ENCODE measurements around the gene UGCG. TPM values are rescaled to one million over a fixed set of nuclear protein-coding genes. Genes with fewer than 3 reads are reported as not detected.
A peak's percentile ranks its signal among the peaks of the same experiment; 100 is the strongest.
"Not testable (repeated sequence)": the region's sequence is repeated elsewhere in the genome, so short reads cannot be mapped to it uniquely, and the experiment has no call there.

The UGCG gene
- total and polyA plus RNA-seq, 9 donors, result 19.6 to 33.3 (median 25.8) TPM

DNA sequence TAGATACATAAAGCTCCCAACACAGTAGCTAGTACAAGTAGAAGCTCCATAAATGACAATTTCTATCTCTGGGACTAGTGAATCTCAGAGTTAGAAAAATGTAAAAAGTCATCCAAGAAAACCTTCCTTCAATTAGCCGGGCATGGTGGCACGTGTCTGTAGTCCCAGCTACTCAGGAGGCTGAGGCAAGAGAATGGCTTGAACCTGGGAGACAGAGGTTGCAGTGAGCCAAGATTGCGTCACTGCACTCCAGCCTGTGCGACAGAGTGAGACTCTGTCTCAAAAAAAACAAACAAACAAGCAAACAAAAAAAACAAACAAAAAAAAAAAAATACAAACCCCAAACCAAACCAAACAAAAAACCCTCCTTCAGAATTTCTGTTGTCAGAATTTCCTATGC is 63.9 kb downstream of the UGCG start:
- H3K4me1 ChIP-seq (ENCODE audit: control insufficient read depth, insufficient read depth, low read length), result peaks cover 32% of the 10 kb centered on the region
- not testable (repeated sequence) for H3K4me3 ChIP-seq (ENCODE audit: low read length); H3K36me3 ChIP-seq (ENCODE audit: control insufficient read depth, insufficient read depth, low read length); H3K9me3 ChIP-seq (replicated peaks; ENCODE audit: control insufficient read depth, low read depth, low read length); H3K27ac ChIP-seq (ENCODE audit: low read length); H3K27me3 ChIP-seq (ENCODE audit: control insufficient read depth, insufficient read depth, low read length); DNase-seq
- WGBS (ENCODE audit: insufficient coverage), result no CpG with 5 or more reads among the region's 4 CpGs

GRCh38 chr9:111961009-111961408 is 64.4 kb downstream of the UGCG start:
- Histone ChIP-seq H3K27ac (ENCODE audit: low read length) (no peak overlapping the region), H3K4me3 (ENCODE audit: low read length) (no peak overlapping the region), H3K4me1 (ENCODE audit: control insufficient read depth, insufficient read depth, low read length) (peaks cover 32% of the 10 kb centered on the region), H3K27me3 (ENCODE audit: control insufficient read depth, insufficient read depth, low read length) (no peaks in the 10 kb centered on the region), H3K36me3 (ENCODE audit: control insufficient read depth, insufficient read depth, low read length) (no peaks in the 10 kb centered on the region), H3K9me3 (replicated peaks; ENCODE audit: control insufficient read depth, low read depth, low read length) (no peaks in the 10 kb centered on the region)
- DNase-seq, result no peak
- 41% methylated on average over 2 of the region's 2 CpGs for WGBS (ENCODE audit: insufficient coverage)

- H3K27me3 ChIP-seq (ENCODE audit: control insufficient read depth, insufficient read depth, low read length), result no peaks in the 10 kb centered on the region
- H3K4me1 ChIP-seq (ENCODE audit: control insufficient read depth, insufficient read depth, low read length), result peaks cover 32% of the 10 kb centered on the region
- no CpG with 5 or more reads among the region's 5 CpGs for WGBS (ENCODE audit: insufficient coverage)
- H3K36me3 ChIP-seq (ENCODE audit: control insufficient read depth, insufficient read depth, low read length), result no peaks in the 10 kb centered on the region
- no peaks in the 10 kb centered on the region for H3K9me3 ChIP-seq (replicated peaks; ENCODE audit: control insufficient read depth, low read depth, low read length)
- H3K27ac ChIP-seq (ENCODE audit: low read length), result peak overlapping the region; percentile 10
- no peak overlapping the region for H3K4me3 ChIP-seq (ENCODE audit: low read length)
- DNase-seq, result peak; percentile 76
These were observed 65.0 kb downstream of the UGCG start for GRCh38 chr9:111961575-111961974.

DNA sequence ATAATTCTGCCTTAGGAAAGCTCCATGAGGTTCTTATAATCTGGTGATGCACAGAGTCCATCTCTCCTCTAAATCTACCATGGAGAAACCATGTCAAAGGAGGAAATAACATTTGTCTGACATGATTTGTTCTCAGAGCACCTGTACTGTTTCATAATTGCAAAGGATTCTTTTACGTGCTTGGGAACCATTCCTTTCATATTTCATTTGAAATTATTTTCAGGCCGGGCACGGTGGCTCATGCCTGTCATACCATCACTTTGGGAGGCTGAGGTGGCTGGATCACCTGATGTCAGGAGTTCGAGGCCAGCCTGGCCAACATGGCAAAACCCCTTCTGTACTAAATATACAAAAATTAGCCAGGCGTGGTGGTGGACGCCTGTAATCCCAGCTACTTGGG is 65.4 kb downstream of the UGCG start:
- H3K9me3 ChIP-seq (replicated peaks; ENCODE audit: control insufficient read depth, low read depth, low read length), result no peaks in the 10 kb centered on the region
- no peaks in the 10 kb centered on the region for H3K27me3 ChIP-seq (ENCODE audit: control insufficient read depth, insufficient read depth, low read length)
- H3K4me3 ChIP-seq (ENCODE audit: low read length), result no peak overlapping the region
- DNase-seq, result no peak
- no peaks in the 10 kb centered on the region for H3K36me3 ChIP-seq (ENCODE audit: control insufficient read depth, insufficient read depth, low read length)
- peak overlapping the region; percentile 10 for H3K27ac ChIP-seq (ENCODE audit: low read length)
- WGBS (ENCODE audit: insufficient coverage), result no CpG with 5 or more reads among the region's 6 CpGs
- peaks cover 32% of the 10 kb centered on the region for H3K4me1 ChIP-seq (ENCODE audit: control insufficient read depth, insufficient read depth, low read length)

DNA sequence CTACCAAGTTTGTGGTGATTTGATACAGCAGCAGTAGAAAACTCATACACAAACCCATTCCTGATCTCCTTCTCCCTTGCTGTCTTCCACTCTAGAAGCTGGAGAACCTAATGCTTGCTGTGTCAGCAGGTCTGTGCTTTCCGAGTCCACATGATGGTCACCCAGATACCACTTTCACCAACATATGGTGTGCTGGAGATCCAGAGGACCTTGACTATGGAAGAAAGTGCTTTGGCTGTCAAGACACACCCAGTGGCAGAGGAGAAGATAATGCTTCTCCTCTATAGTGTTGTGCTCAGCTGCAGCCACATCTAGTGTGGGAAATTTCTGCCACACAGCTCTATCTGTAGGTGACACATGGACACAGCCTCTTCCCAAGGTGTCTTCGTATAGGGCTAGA is 67.4 kb downstream of the UGCG start:
- DNase-seq, result no peak
- WGBS (ENCODE audit: insufficient coverage), result 83% methylated on average over 1 of the region's 2 CpGs
- Histone ChIP-seq H3K9me3 (replicated peaks; ENCODE audit: control insufficient read depth, low read depth, low read length) (no peaks in the 10 kb centered on the region), H3K4me1 (ENCODE audit: control insufficient read depth, insufficient read depth, low read length) (peaks cover 19% of the 10 kb centered on the region), H3K27ac (ENCODE audit: low read length) (no peak overlapping the region), H3K27me3 (ENCODE audit: control insufficient read depth, insufficient read depth, low read length) (no peaks in the 10 kb centered on the region), H3K4me3 (ENCODE audit: low read length) (no peak overlapping the region), H3K36me3 (ENCODE audit: control insufficient read depth, insufficient read depth, low read length) (no peaks in the 10 kb centered on the region)

- no peaks in the 10 kb centered on the region for H3K36me3 ChIP-seq (ENCODE audit: control insufficient read depth, insufficient read depth, low read length)
- no peaks in the 10 kb centered on the region for H3K27me3 ChIP-seq (ENCODE audit: control insufficient read depth, insufficient read depth, low read length)
- peaks cover 11% of the 10 kb centered on the region for H3K4me1 ChIP-seq (ENCODE audit: control insufficient read depth, insufficient read depth, low read length)
- 44% methylated on average over 1 of the region's 5 CpGs for WGBS (ENCODE audit: insufficient coverage)
- no peak overlapping the region for H3K27ac ChIP-seq (ENCODE audit: low read length)
- no peak for DNase-seq
- no peaks in the 10 kb centered on the region for H3K9me3 ChIP-seq (replicated peaks; ENCODE audit: control insufficient read depth, low read depth, low read length)
- no peak overlapping the region for H3K4me3 ChIP-seq (ENCODE audit: low read length)
These were observed 69.0 kb downstream of the UGCG start for GRCh38 chr9:111965566-111966019.

- H3K27me3 ChIP-seq (ENCODE audit: control insufficient read depth, insufficient read depth, low read length), result no peaks in the 10 kb centered on the region
- WGBS (ENCODE audit: insufficient coverage), result 100% methylated on average over 2 of the region's 15 CpGs
- no peak overlapping the region for H3K27ac ChIP-seq (ENCODE audit: low read length)
These were observed 69.6 kb downstream of the UGCG start for GRCh38 chr9:111966124-111966723.

DNA sequence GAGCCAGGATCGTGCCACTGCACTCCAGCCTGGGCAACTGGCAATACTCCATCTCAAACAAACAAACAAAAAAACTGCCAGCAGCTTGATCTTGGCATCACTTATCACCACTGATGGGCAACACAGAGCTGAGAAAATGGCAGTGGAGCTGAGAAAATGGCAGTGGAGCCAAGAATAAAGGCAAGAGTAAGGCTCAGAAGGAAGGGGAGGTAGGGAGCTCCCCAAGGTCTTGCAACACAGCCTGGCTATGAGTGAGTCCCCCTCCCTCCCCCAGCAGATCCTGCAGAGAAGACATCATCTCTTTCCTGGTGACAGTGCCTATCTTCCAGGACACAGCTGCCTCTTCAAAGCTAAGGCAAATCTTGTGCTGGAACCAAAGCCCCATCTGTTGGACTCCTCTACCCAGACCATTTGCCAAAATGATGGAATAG is 70.3 kb downstream of the UGCG start:
- H3K9me3 ChIP-seq (replicated peaks; ENCODE audit: control insufficient read depth, low read depth, low read length), result no peaks in the 10 kb centered on the region
- H3K4me1 ChIP-seq (ENCODE audit: control insufficient read depth, insufficient read depth, low read length), result no peaks in the 10 kb centered on the region
- H3K36me3 ChIP-seq (ENCODE audit: control insufficient read depth, insufficient read depth, low read length), result no peaks in the 10 kb centered on the region
- H3K27ac ChIP-seq (ENCODE audit: low read length), result no peak overlapping the region
- no peak overlapping the region for H3K4me3 ChIP-seq (ENCODE audit: low read length)
- H3K27me3 ChIP-seq (ENCODE audit: control insufficient read depth, insufficient read depth, low read length), result no peaks in the 10 kb centered on the region
- DNase-seq, result no peak
- WGBS (ENCODE audit: insufficient coverage), result no CpG with 5 or more reads among the region's 1 CpG

More at GRCh38 chr9:111966124-111966723, 69.6 kb downstream of the UGCG start:
- H3K36me3 ChIP-seq (ENCODE audit: control insufficient read depth, insufficient read depth, low read length), result no peaks in the 10 kb centered on the region
- H3K9me3 ChIP-seq (replicated peaks; ENCODE audit: control insufficient read depth, low read depth, low read length), result no peaks in the 10 kb centered on the region
- no peak overlapping the region for H3K4me3 ChIP-seq (ENCODE audit: low read length)
- no peak for DNase-seq
- peaks cover 5% of the 10 kb centered on the region for H3K4me1 ChIP-seq (ENCODE audit: control insufficient read depth, insufficient read depth, low read length)

DNA sequence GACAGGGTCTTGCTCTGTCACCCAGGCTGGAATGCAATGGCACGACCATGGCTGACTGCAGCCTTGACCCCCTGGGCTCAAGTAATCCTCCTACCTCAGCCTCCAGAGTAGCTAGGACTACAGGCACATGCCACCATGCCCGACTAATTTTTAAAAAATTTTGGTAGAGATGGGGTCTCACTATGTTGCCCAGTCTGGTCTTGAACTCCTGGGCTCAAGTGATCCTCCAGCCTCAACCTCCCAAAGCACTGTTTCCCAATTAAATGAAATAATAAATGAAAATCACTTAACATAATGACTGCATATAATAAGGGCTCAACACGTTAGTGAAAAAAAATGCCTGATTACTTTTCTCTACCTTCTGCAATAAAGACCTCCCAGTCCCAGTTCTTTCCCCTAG is 71.0 kb downstream of the UGCG start:
- H3K4me1 ChIP-seq (ENCODE audit: control insufficient read depth, insufficient read depth, low read length), result no peaks in the 10 kb centered on the region
- no peak overlapping the region for H3K27ac ChIP-seq (ENCODE audit: low read length)
- no peak for DNase-seq
- no peak overlapping the region for H3K4me3 ChIP-seq (ENCODE audit: low read length)
- H3K27me3 ChIP-seq (ENCODE audit: control insufficient read depth, insufficient read depth, low read length), result no peaks in the 10 kb centered on the region
- H3K36me3 ChIP-seq (ENCODE audit: control insufficient read depth, insufficient read depth, low read length), result no peaks in the 10 kb centered on the region
- no peaks in the 10 kb centered on the region for H3K9me3 ChIP-seq (replicated peaks; ENCODE audit: control insufficient read depth, low read depth, low read length)
- 80% methylated on average over 1 of the region's 3 CpGs for WGBS (ENCODE audit: insufficient coverage)

DNA sequence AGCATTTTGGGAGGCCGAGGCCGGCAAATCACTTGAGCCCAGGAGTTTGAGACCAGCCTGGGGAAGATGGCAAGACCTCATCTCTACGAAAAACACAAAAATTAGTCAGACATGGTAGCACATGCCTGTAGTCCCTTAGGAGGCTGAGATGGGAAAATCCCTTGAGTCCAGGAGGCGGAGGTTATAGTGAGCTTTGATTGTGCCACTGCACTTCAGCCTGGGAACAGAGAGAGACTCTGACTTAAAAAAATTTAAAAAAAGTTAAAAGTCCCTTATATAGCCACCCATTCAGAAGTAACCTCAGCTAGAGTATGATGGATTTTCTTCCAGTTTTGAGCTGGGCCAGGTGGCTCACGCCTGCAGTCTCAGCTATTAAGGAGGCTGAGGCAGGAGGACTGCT is 72.4 kb downstream of the UGCG start:
- no peak for DNase-seq
- no peaks in the 10 kb centered on the region for H3K36me3 ChIP-seq (ENCODE audit: control insufficient read depth, insufficient read depth, low read length)

GRCh38 chr9:111969622-111970021 is 73.0 kb downstream of the UGCG start:
- no peak for DNase-seq
- no peaks in the 10 kb centered on the region for H3K36me3 ChIP-seq (ENCODE audit: control insufficient read depth, insufficient read depth, low read length)
- 63% methylated on average over 6 of the region's 8 CpGs for WGBS (ENCODE audit: insufficient coverage)
- no peaks in the 10 kb centered on the region for H3K27me3 ChIP-seq (ENCODE audit: control insufficient read depth, insufficient read depth, low read length)
- no peaks in the 10 kb centered on the region for H3K9me3 ChIP-seq (replicated peaks; ENCODE audit: control insufficient read depth, low read depth, low read length)
- peaks cover 8% of the 10 kb centered on the region for H3K4me1 ChIP-seq (ENCODE audit: control insufficient read depth, insufficient read depth, low read length)
- H3K4me3 ChIP-seq (ENCODE audit: low read length), result no peak overlapping the region
- H3K27ac ChIP-seq (ENCODE audit: low read length), result no peak overlapping the region

More for the DNA sequence above, 72.4 kb downstream of the UGCG start:
- Histone ChIP-seq H3K4me3 (ENCODE audit: low read length) (no peak overlapping the region), H3K27me3 (ENCODE audit: control insufficient read depth, insufficient read depth, low read length) (no peaks in the 10 kb centered on the region), H3K4me1 (ENCODE audit: control insufficient read depth, insufficient read depth, low read length) (peaks cover 2% of the 10 kb centered on the region), H3K9me3 (replicated peaks; ENCODE audit: control insufficient read depth, low read depth, low read length) (no peaks in the 10 kb centered on the region), H3K27ac (ENCODE audit: low read length) (no peak overlapping the region)
- 96% methylated on average over 3 of the region's 5 CpGs for WGBS (ENCODE audit: insufficient coverage)

All from muscle of leg (tissue), 11 donors.